Motor neuron (in vitro differentiated cells): Measurements from ENCODE around the gene PRUNE1. TPM values are rescaled to one million over a fixed set of nuclear protein-coding genes. Genes with fewer than 3 reads are reported as not detected.
A peak's percentile ranks its signal among the peaks of the same experiment; 100 is the strongest.

Source experiments
- ATAC-seq, 8 experiments: fragments of 200-7000 bp; cut with Tn5 transposase; replicated peaks in 6 of 8; 2 replicates each; pipeline ENCODE4 v1.8.0; 2021; ENCODE audit warnings: mild to moderate bottlenecking in 8 of 8, moderate library complexity in 8 of 8
- H3K27ac ChIP-seq, 2 donors: fragments of 250-450 bp; sonication (Bioruptor Pico); 2 replicates each; pipeline ENCODE4 v1.9.0; 2021; ENCODE audit warnings: antibody characterized with exemption in 2 of 2, mild to moderate bottlenecking in 2 of 2, moderate library complexity in 1 of 2
- H3K4me1 ChIP-seq, 2 donors: fragments of 250-450 bp; sonication (Bioruptor Pico); replicated peaks in 1 of 2; 2 replicates each; pipeline ENCODE4 v1.6.1; 2021; ENCODE audit warnings: antibody characterized with exemption in 2 of 2, mild to moderate bottlenecking in 2 of 2, moderate library complexity in 1 of 2
- H3K4me3 ChIP-seq, 5 donors: fragments of 250-450 bp; sonication (Bioruptor Pico); 2 replicates each; pipeline ENCODE4 v1.9.0; 2021; ENCODE audit warnings: antibody characterized with exemption in 5 of 5, mild to moderate bottlenecking in 5 of 5, moderate library complexity in 4 of 5
- WGBS, 10 experiments: fragments of 450-650 bp; shearing (Covaris generic); methylation state at CpG; one replicate each; pipeline ENCODE4 v1.0.0; 2022; 5-methylcytosine and 5-hydroxymethylcytosine counted together
- in situ Hi-C, 9 experiments: fragments of 400-800 bp; cut with MboI; loops; one replicate each; pipeline ENCODE4 v1.15.0; 2021; ENCODE audit warnings: low sequenced_read_pairs in 9 of 9, low pct_unique_long_range_greater_than_20kb in 2 of 9; ENCODE audit not compliant: unreplicated experiment in 9 of 9
- total RNA-seq, 8 experiments: library from RNA; unstranded; fragments of 300-600 nt; gene quantifications; 2 replicates each; pipeline versions ENCODE4 v1.2.3 to v1.2.4, GENCODE V29; 2022

PRUNE1 gene
- total RNA-seq, 8 experiments from 2014 or later = 10.5 to 30.2 (median 24.1) TPM

- WGBS, 10 experiments = 71 to 100% (median 100%) methylated on average over 1 to 2 of the region's 2 CpGs
- Histone ChIP-seq H3K4me1 (peaks cover 21 to 24% of the 10 kb centered on the region in 2 donors), H3K4me3 (no peak overlapping the region), H3K27ac (no peak overlapping the region)
- ATAC-seq = no peak
- in situ Hi-C loops = loop anchor here in 1 of 9 experiments (25.0 kb wide), 1 partner anchor 112 kb away; the partner anchor contains the start of genes LYSMD1, SCNM1 and TNFAIP8L2
Measured at GRCh38 chr1:151050051-151050688, 41.9 kb downstream of the PRUNE1 start.

- Histone ChIP-seq H3K4me3 (no peak overlapping the region), H3K4me1 (peaks cover 21 to 24% of the 10 kb centered on the region in 2 donors), H3K27ac (no peak overlapping the region)
- in situ Hi-C loops = loop anchor here in 1 of 9 experiments (25.0 kb wide), 1 partner anchor 111 kb away; the partner anchor contains the start of genes LYSMD1, SCNM1 and TNFAIP8L2
- no peak for ATAC-seq
- WGBS, 10 experiments = 40 to 100% (median 77%) methylated on average over 1 to 2 of the region's 2 CpGs; no CpG with 5 or more reads in 2 of the 10 experiments
Measured at GRCh38 chr1:151051356-151052009, 43.2 kb downstream of the PRUNE1 start.

DNA sequence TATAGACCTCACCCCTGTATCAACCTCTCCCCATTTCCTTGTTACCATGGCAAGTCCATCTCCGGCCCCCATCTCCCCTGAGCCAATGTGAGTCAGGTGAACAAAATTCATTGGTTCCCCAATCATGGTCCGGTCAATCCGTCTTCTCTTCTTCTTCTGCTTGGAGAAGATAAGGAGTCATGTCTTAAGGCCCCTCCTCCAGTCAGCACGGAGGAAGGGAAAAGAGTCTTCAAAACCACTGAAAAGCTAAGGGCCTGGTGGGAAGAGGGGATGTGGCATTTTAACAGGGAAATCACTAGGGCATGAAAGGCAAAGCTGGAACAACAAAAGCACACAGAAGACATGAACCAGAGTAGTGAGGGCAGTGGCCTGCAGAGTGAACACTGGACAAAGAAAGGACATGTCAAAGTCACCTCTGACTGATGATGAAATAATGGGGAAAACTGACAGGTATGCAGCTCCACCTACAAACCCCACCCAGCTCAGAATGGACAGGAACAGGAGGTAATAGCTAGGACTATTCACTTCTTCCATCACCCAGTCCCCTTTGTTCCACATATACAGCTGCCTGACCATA, 46.8 kb downstream of the PRUNE1 start:
- in situ Hi-C loops = loop anchor here in 1 of 9 experiments (25.0 kb wide), 1 partner anchor 107 kb away; the partner anchor contains the start of genes LYSMD1, SCNM1 and TNFAIP8L2
- 71 to 100% (median 85%) methylated on average over 1 to 4 of the region's 4 CpGs; no CpG with 5 or more reads in 3 of the 10 experiments for WGBS, 10 experiments
- Histone ChIP-seq H3K27ac (no peak overlapping the region), H3K4me3 (no peak overlapping the region), H3K4me1 (peaks cover 14 to 16% of the 10 kb centered on the region in 2 donors)
- ATAC-seq = no peak

GRCh38 chr1:151055581-151055980, 47.3 kb downstream of the PRUNE1 start:
- WGBS, 10 experiments = 100% methylated on average over 1 of the region's 2 CpGs; no CpG with 5 or more reads in 6 of the 10 experiments
- H3K4me3 ChIP-seq = no peak overlapping the region
- in situ Hi-C loops = loop anchor here in 1 of 9 experiments (25.0 kb wide), 1 partner anchor 107 kb away; the partner anchor contains the start of genes LYSMD1, SCNM1 and TNFAIP8L2
- no peak for ATAC-seq
- no peak overlapping the region for H3K27ac ChIP-seq
- H3K4me1 ChIP-seq = peaks cover 10 to 12% of the 10 kb centered on the region in 2 donors

- in situ Hi-C loops = loop anchor here in 1 of 9 experiments (25.0 kb wide), 1 partner anchor 106 kb away; the partner anchor contains the start of genes LYSMD1, SCNM1 and TNFAIP8L2
- ATAC-seq = no peak
- no peak overlapping the region for H3K27ac ChIP-seq
- no peak overlapping the region for H3K4me3 ChIP-seq
- 0 to 78% (median 53%) methylated on average over 1 to 2 of the region's 2 CpGs; no CpG with 5 or more reads in 2 of the 10 experiments for WGBS, 10 experiments
- H3K4me1 ChIP-seq = peaks cover 10 to 12% of the 10 kb centered on the region in 2 donors
Measured at GRCh38 chr1:151056149-151056548, 47.9 kb downstream of the PRUNE1 start.

DNA sequence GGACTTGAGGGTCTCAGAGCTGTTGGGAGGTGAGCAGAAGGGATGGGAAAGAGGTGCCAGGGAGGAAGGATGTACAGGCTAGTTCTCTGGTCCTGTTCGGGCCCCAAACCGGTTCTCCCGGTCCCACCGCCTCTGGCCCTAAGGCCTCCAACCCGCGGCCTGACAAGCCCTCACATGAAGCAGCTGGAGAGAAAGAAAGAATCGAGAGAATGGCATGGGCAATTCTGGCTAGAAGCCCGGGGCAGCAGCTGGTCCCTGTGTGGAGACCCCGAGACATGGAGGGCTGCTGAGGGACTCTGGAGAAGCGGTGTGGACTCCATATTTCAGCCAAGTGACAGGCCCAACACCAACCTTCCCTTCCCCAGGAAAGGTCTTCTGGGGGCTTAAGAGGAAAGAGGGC, 50.4 kb downstream of the PRUNE1 start:
- in situ Hi-C loops = loop anchor here in 1 of 9 experiments (25.0 kb wide), 1 partner anchor 104 kb away; the partner anchor contains the start of genes LYSMD1, SCNM1 and TNFAIP8L2
- WGBS, 10 experiments = 0 to 7% (median 2%) methylated on average over 2 to 7 of the region's 10 CpGs; no CpG with 5 or more reads in 4 of the 10 experiments
- H3K27ac ChIP-seq = peak overlapping the region; percentile 90 to 95
- peak overlapping the region; percentile 86 to 99 (median 94) for H3K4me3 ChIP-seq
- ATAC-seq = peak in 7 of 8 experiments; percentile 1 to 12 (median 4)
- H3K4me1 ChIP-seq = peaks cover 23 to 24% of the 10 kb centered on the region in 2 donors

DNA sequence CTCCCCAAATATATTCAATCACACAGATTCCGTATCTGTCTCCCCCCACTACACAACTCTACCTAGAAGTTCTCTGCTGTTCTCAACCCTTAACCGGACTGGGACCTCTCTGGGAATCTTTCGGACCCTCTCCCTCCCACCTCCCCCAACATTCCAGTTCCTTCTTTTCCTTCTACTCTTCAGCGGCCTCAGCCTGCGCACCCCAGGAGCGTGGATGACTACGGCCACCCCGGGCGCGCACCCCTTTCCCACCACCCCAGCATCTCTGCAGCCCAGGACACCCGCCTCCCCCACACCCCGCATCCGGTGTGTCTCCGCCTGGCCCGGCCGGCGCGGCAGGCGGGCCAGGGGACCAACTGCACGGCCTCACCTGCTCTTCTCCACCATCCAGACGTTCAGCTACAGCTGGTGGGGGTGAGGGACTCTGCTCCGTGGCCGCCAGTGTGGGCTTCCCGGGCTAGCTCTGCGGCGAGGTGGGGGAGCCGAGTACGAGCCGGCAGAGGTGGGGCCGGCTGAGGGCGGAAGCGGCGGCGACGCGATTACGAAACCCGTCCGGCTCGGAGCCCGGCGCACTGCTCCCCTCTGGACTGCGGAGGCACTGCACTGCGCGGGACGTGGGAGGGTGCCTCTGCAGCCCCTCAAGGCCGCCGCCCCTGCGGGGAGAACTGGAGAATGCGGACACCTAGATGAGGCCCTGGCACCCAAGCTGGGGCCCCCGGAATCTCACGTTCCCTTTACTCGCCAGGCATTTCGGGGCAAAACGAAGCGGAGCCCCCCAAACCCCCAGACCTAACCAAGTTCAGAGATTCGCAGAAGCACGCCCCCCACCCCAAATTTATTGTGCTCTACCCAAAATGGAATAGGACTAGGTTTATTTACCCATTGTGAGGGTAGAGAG, 51.1 kb downstream of the PRUNE1 start, which contains the start of gene CDC42SE1:
Gene CDC42SE1, minus strand, starts transcription at position 514 of the 898 bp plus-strand sequence. CDS start 3,892 bp downstream, outside the sequence.
- 0 to 2% (median 0%) methylated on average over 1 to 28 of the region's 58 CpGs; no CpG with 5 or more reads in 4 of the 10 experiments for WGBS, 10 experiments
- in situ Hi-C loops = loop anchor here in 1 of 9 experiments (25.0 kb wide), 1 partner anchor 103 kb away; the partner anchor contains the start of genes LYSMD1, SCNM1 and TNFAIP8L2

DNA sequence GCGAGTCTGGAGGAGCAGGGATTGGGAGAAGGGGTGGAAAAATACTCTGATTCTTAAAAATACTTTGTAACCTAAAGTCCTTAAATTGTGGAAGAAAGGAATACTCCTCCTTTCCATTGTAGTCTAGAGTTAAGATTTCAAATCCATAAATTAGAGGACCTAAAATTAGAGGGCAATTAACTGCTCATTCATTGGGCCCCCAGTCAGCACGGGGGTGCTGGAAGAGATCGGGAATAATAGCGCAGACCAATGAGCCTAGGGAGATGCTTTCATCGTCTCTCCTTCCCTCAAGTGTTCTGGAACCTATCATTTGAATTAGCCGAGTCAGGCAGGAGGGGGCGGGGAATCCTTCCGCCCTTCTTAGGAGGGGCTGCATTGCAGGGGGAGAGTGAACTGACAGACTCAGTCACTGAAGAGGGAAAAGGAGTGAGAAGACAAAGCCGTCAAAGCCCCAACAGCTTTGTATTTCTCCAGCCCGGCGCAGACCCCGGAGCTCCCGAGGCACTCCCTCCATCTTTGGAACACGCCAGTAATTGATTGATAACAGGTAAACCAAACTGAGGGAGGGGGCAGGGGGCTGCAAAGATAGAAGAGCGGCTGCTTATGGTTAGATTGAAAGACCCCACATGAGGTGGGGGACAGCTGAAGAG, 51.9 kb downstream of the PRUNE1 start, which contains the start of gene MLLT11:
Gene MLLT11, plus strand, starts transcription at position 391 of the 650 bp plus-strand sequence. CDS start 6,828 bp downstream, outside the sequence.
- Histone ChIP-seq H3K4me1 (peaks cover 29 to 39% of the 10 kb centered on the region in 2 donors), H3K4me3 (peak within 1 kb of the TSS; percentile 86 to 99 (median 94)), H3K27ac (peak within 1 kb of the TSS; percentile 90 to 95)
- ATAC-seq = peak; percentile 3 to 70 (median 58)
- 0 to 17% (median 3%) methylated on average over 2 to 13 of the region's 15 CpGs; no CpG with 5 or more reads in 3 of the 10 experiments for WGBS, 10 experiments
- in situ Hi-C loops = loop anchor here in 1 of 9 experiments (25.0 kb wide), 1 partner anchor 102 kb away; the partner anchor contains the start of genes LYSMD1, SCNM1 and TNFAIP8L2

More for the DNA sequence above, 51.1 kb downstream of the PRUNE1 start, which contains the start of gene CDC42SE1:
- Histone ChIP-seq H3K27ac (peak within 1 kb of the TSS; percentile 90 to 95), H3K4me3 (peak within 1 kb of the TSS; percentile 86 to 99 (median 94)), H3K4me1 (peaks cover 28 to 31% of the 10 kb centered on the region in 2 donors)
- ATAC-seq = peak; percentile 85 to 97 (median 86)

- peak overlapping the region; percentile 90 to 95 for H3K27ac ChIP-seq
- in situ Hi-C loops = loop anchor here in 1 of 9 experiments (25.0 kb wide), 1 partner anchor 101 kb away; the partner anchor contains the start of genes LYSMD1, SCNM1 and TNFAIP8L2
- 0 to 86% (median 7%) methylated on average over 1 to 4 of the region's 4 CpGs for WGBS, 10 experiments
- H3K4me3 ChIP-seq = peak overlapping the region; percentile 86 to 99 (median 94)
- ATAC-seq = peak in 5 of 8 experiments; percentile 4 to 20 (median 16)
- H3K4me1 ChIP-seq = peaks cover 29 to 46% of the 10 kb centered on the region in 2 donors
Measured at GRCh38 chr1:151060657-151061421, 52.6 kb downstream of the PRUNE1 start.

DNA sequence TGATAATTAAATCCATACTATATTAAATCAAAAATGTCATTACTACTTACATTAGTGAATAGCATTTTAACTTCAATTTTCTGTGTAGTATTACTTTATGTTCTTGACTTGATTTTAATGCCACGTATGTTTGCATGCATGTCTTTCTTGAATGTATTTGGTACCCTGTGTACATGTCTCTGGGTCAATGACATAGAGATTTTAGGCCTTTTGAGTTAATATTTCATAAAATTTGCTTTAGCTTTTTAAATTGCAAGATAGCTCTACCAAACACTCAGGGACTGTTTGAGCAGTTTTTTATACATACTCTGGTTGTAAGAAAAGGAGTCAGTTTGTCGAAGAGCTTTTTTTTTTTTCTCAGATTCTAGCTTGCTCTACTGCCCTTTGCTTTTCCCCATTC, 53.5 kb downstream of the PRUNE1 start:
- WGBS, 10 experiments = 28 to 100% (median 59%) methylated on average over 1 to 2 of the region's 2 CpGs; no CpG with 5 or more reads in 1 of the 10 experiments
- Histone ChIP-seq H3K27ac (peak overlapping the region; percentile 90 to 95), H3K4me3 (peak overlapping the region; percentile 86 to 99 (median 94)), H3K4me1 (peaks cover 29 to 46% of the 10 kb centered on the region in 2 donors)
- in situ Hi-C loops = loop anchor here in 1 of 9 experiments (25.0 kb wide), 1 partner anchor 101 kb away; the partner anchor contains the start of genes LYSMD1, SCNM1 and TNFAIP8L2
- ATAC-seq = no peak
